ENCODE measurements around the gene GNG5.
A peak's percentile ranks its signal among the peaks of the same experiment; 100 is the strongest.
"Not testable (repeated sequence)": the region's sequence is repeated elsewhere in the genome, so short reads cannot be mapped to it uniquely, and the experiment has no call there.

The GNG5 gene

DNA sequence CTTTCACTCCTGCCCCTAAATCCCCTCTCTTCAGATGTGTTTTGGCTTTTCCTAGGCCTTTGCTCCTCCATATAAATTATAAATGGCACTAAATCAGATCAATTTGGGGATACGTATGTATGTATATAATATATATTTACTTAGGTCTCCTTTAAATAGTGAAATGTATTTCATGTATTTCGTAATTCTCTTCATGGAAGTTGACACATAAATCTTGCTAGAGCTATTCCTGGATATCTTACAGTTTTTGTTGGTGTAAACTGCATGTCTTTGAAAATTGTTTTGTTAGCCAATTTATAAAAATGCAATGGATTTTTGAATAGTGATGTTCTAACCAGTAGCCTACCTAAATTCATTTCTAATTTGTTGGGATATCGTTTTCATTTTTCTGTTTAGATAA lies 18.3 kb downstream of the GNG5 start:
- DNase-seq (ENCODE audit: low read depth): no peak

GRCh38 chr1:84481317-84481716 lies 25.1 kb downstream of the GNG5 start:
- no peak for DNase-seq (ENCODE audit: low read depth)

GRCh38 chr1:84480650-84481049 lies 25.7 kb downstream of the GNG5 start:
- no peak for DNase-seq (ENCODE audit: low read depth)

DNA sequence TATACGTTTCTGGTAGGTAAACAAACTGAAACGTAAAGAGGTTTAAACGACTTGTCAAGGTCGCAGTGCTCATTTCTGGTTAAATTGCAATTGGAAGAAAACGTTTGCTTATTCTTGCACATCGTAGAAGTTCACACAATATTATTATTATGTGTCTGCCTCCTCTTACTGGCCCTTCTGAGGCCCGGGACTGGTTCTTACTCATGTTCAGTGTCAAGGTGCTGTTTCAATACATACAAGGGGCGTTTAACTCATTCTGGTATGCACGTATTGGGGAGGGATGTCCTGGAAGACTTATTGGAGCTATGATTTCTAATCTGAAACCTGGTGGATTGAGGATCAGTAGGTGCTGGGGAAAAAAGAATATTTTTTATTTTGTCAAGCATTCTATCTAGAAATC lies 26.4 kb downstream of the GNG5 start:
- peak; percentile 20 for DNase-seq (ENCODE audit: low read depth)

- DNase-seq (ENCODE audit: low read depth): peak; percentile 77
Observed at GRCh38 chr1:84478876-84479868, 27.2 kb downstream of the GNG5 start, which contains the start of gene RPF1. Gene RPF1 (plus strand): TSS chr1:84479266. CDS start chr1:84479282, 16 bp downstream.

DNA sequence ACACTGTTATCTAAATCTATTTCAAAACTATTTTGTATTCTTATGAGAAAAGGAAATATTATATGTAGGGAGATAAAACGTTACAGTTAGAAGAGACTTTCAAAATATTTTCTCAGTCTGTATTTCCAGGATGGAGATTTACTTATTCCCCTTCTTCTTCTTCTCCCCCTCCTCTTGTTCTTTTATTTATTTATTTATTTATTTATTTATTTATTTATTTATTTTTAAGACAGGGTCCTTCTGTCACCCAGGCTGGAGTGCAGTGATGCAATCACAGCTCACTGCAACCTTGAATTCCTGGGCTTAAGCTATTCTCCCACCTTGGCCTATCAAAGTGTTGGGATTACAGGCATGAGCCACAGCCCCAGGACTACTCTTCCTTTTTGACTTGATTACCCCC lies 30.2 kb downstream of the GNG5 start:
- DNase-seq (ENCODE audit: low read depth): no peak

DNA sequence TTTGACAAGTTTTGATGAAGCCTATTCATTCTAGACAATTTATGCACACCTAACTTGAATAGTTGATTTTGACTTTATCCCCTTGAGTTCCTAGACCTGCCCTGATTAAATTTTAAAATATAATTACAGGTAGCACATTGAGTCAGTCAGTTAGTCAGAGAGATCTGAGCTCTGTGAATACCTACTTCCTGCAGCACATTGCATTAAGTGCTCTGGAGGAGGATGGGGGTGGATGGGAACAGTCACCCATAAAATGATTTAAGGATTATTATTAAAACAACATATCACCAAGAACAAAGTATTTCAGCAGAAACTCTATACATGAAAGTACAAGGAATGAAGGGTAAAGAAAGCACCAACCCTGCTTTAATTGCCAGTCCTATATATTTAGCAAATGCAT lies 39.1 kb downstream of the GNG5 start:
- DNase-seq (ENCODE audit: low read depth): no peak

DNA sequence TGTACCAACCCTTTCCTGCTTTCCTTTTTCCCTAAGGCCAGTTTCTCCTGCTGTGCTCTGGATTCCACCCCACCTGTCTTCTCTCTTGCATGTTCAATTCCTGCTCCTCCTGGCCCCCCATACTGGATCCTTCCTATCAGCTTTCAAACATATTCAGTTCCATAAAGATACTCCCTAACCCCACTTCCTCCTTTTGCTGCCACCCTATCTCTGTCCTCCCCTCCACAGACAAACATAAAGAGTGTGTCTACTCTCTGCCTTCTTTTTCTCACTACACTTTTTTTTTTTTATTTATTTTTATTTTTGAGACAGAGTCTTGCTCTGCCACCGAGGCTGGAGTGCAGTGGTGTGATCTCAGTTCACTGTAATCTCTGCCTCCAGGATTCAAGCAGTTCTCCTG lies 44.3 kb downstream of the GNG5 start:
- DNase-seq (ENCODE audit: low read depth): no peak

DNA sequence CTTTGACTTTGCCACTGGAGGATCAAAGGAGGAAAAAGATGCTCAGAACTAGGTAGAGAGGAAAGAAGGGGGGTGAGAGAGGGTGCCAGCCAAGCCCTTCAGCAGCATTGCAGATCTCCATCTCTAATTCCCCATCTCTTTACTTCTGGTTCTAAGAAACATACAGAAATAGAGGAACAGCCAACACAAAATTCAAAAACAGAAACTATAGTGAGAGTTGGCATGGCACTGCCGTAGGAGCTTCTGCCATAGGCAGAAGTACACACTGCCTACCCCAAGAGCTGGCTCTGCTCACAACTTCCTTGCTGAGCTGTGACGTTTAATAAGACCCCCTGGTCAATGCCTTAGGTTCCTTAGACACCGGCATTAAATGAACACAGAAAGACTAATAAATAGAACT lies 53.9 kb downstream of the GNG5 start:
- no peak for DNase-seq (ENCODE audit: low read depth)

- DNase-seq (ENCODE audit: low read depth): peak; percentile 18
Observed at GRCh38 chr1:84450910-84451309, 55.5 kb downstream of the GNG5 start.

GRCh38 chr1:84448704-84449103 lies 57.7 kb downstream of the GNG5 start:
- not testable (repeated sequence) for DNase-seq (ENCODE audit: low read depth)

All from iris pigment epithelial cell (primary cell).